Body of pancreas (tissue), 4 donors: ENCODE measurements around the gene PEA15.

ENCODE experiments used
- CTCF ChIP-seq, 7 experiments: fragments of 450-650 bp in 4 of 7; fragments of 200-600 bp in 3 of 7; sonication (generic) in 3 of 7; IDR thresholded peaks; one replicate each; pipeline ENCODE4 v1.5.1; 2016 to 2019; ENCODE audit warnings: antibody characterized with exemption in 7 of 7
- POLR2A ChIP-seq, 3 donors: fragments of 450-650 bp; IDR thresholded peaks; one replicate each; pipeline ENCODE4 v1.6.1; 2016; ENCODE audit warnings: antibody characterized with exemption in 3 of 3, mild to moderate bottlenecking in 2 of 3

GRCh38 chr1:160193832-160194736 lies 11.1 kb upstream of the PEA15 start:
- TF ChIP-seq CTCF (IDR thresholded peaks at IDR 0.05) (no peak), POLR2A (IDR thresholded peaks at IDR 0.05) (no peak)
